Vagina (tissue), 2 donors: ENCODE measurements around the gene F10.

ENCODE experiments used
- POLR2A ChIP-seq, 2 donors: fragments of 450-650 bp; IDR thresholded peaks; one replicate each; pipeline ENCODE4 v1.6.1; 2017; ENCODE audit warnings: antibody characterized with exemption in 2 of 2, mild to moderate bottlenecking in 2 of 2, moderate library complexity in 2 of 2
- POLR2AphosphoS5 ChIP-seq, 2 donors: sonication (generic); formaldehyde crosslinking; IDR thresholded peaks; one replicate each; pipeline ENCODE4 v1.9.0; 2017; ENCODE audit warnings: antibody characterized with exemption in 2 of 2, mild to moderate bottlenecking in 2 of 2, low read depth in 1 of 2; ENCODE audit not compliant: insufficient read depth in 1 of 2
- TF ChIP-seq, protein P1 (sequence below), 3 experiments: fragments of 450-650 bp in 2 of 3; fragments of 200-600 bp in 1 of 3; sonication (generic) in 1 of 3; IDR thresholded peaks; one replicate each; pipeline ENCODE4 v1.5.1; 2017 to 2019; ENCODE audit warnings: antibody characterized with exemption in 3 of 3, mild to moderate bottlenecking in 2 of 3, moderate library complexity in 2 of 3

- TF ChIP-seq POLR2A (IDR thresholded peaks at IDR 0.05) (no peak), POLR2AphosphoS5 (IDR thresholded peaks at IDR 0.05; ENCODE audit: insufficient read depth in 1 of 2, low read depth in 1 of 2) (no peak)
- TF ChIP-seq, protein P1, sequence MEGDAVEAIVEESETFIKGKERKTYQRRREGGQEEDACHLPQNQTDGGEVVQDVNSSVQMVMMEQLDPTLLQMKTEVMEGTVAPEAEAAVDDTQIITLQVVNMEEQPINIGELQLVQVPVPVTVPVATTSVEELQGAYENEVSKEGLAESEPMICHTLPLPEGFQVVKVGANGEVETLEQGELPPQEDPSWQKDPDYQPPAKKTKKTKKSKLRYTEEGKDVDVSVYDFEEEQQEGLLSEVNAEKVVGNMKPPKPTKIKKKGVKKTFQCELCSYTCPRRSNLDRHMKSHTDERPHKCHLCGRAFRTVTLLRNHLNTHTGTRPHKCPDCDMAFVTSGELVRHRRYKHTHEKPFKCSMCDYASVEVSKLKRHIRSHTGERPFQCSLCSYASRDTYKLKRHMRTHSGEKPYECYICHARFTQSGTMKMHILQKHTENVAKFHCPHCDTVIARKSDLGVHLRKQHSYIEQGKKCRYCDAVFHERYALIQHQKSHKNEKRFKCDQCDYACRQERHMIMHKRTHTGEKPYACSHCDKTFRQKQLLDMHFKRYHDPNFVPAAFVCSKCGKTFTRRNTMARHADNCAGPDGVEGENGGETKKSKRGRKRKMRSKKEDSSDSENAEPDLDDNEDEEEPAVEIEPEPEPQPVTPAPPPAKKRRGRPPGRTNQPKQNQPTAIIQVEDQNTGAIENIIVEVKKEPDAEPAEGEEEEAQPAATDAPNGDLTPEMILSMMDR (IDR thresholded peaks at IDR 0.05) = no peak
Observed at GRCh38 chr13:113192279-113192678, 69.7 kb downstream of the F10 start.
